Measurements from ENCODE around the gene VTA1.
"Not testable (repeated sequence)": the region's sequence is repeated elsewhere in the genome, so short reads cannot be mapped to it uniquely, and the experiment has no call there.

The VTA1 gene

GRCh38 chr6:142171351-142171750 lies 24.3 kb downstream of the VTA1 start:
- no peak for DNase-seq (ENCODE audit: low read depth in 3 of 3)

GRCh38 chr6:142172758-142173157 lies 25.7 kb downstream of the VTA1 start:
- no peak for DNase-seq (ENCODE audit: low read depth in 3 of 3)

GRCh38 chr6:142173980-142174379 lies 26.9 kb downstream of the VTA1 start:
- DNase-seq (ENCODE audit: low read depth in 3 of 3) = no peak

GRCh38 chr6:142174703-142175102 lies 27.6 kb downstream of the VTA1 start:
- DNase-seq (ENCODE audit: low read depth in 3 of 3) = no peak

GRCh38 chr6:142178129-142178528 lies 31.1 kb downstream of the VTA1 start:
- DNase-seq (ENCODE audit: low read depth in 3 of 3) = no peak

- no peak for DNase-seq (ENCODE audit: low read depth in 3 of 3)
Observed at GRCh38 chr6:142182004-142182403, 34.9 kb downstream of the VTA1 start.

- DNase-seq (ENCODE audit: low read depth in 3 of 3) = no peak
Observed at GRCh38 chr6:142183351-142183750, 36.3 kb downstream of the VTA1 start.

GRCh38 chr6:142184307-142184706 lies 37.2 kb downstream of the VTA1 start:
- no peak for DNase-seq (ENCODE audit: low read depth in 3 of 3)

- no peak for DNase-seq (ENCODE audit: low read depth in 3 of 3)
Observed at GRCh38 chr6:142185641-142186040, 38.6 kb downstream of the VTA1 start.

- no peak for DNase-seq (ENCODE audit: low read depth in 3 of 3)
Observed at GRCh38 chr6:142187209-142187608, 40.1 kb downstream of the VTA1 start.

GRCh38 chr6:142188341-142188740 lies 41.3 kb downstream of the VTA1 start:
- DNase-seq (ENCODE audit: low read depth in 3 of 3) = not testable (repeated sequence)

GRCh38 chr6:142189057-142189456 lies 42.0 kb downstream of the VTA1 start:
- DNase-seq (ENCODE audit: low read depth in 3 of 3) = no peak

- DNase-seq (ENCODE audit: low read depth in 3 of 3) = no peak
Observed at GRCh38 chr6:142192343-142192742, 45.3 kb downstream of the VTA1 start.

- no peak for DNase-seq (ENCODE audit: low read depth in 3 of 3)
Observed at GRCh38 chr6:142193621-142194020, 46.6 kb downstream of the VTA1 start.

- no peak for DNase-seq (ENCODE audit: low read depth in 3 of 3)
Observed at GRCh38 chr6:142195862-142196541, 48.9 kb downstream of the VTA1 start.

- no peak for DNase-seq (ENCODE audit: low read depth in 3 of 3)
Observed at GRCh38 chr6:142200846-142201628, 54.0 kb downstream of the VTA1 start.

GRCh38 chr6:142207265-142207877 lies 60.3 kb downstream of the VTA1 start:
- peak in 2 of 3 experiments; percentile 9 to 20 for DNase-seq (ENCODE audit: low read depth in 3 of 3)

- DNase-seq (ENCODE audit: low read depth in 3 of 3) = no peak
Observed at GRCh38 chr6:142210606-142211005, 63.5 kb downstream of the VTA1 start.

- DNase-seq (ENCODE audit: low read depth in 3 of 3) = no peak
Observed at GRCh38 chr6:142213402-142213801, 66.3 kb downstream of the VTA1 start.

- no peak for DNase-seq (ENCODE audit: low read depth in 3 of 3)
Observed at GRCh38 chr6:142218446-142218845, 71.4 kb downstream of the VTA1 start.

- DNase-seq (ENCODE audit: low read depth in 3 of 3) = no peak
Observed at GRCh38 chr6:142222022-142222421, 75.0 kb downstream of the VTA1 start.

- no peak for DNase-seq (ENCODE audit: low read depth in 3 of 3)
Observed at GRCh38 chr6:142223938-142224337, 76.9 kb downstream of the VTA1 start.

GRCh38 chr6:142225115-142225514 lies 78.1 kb downstream of the VTA1 start:
- no peak for DNase-seq (ENCODE audit: low read depth in 3 of 3)

Measured in stimulated activated CD4-positive, alpha-beta T cell treated with anti-CD3 and anti-CD28 coated beads, TNF-alpha, amount 100 ng/mL, for 24 hours (primary cell).